ENCODE results near the gene BAG3.

GRCh38 chr10:119609516-119609915 is 41.7 kb upstream of the BAG3 start:
- TF ChIP-seq MAX (CRISPR knock-in tag; IDR thresholded peaks at IDR 0.05) (no peak), ZBTB40 (IDR thresholded peaks at IDR 0.05) (no peak), ZBTB40 (CRISPR knock-in tag; IDR thresholded peaks at IDR 0.05) (no peak), CTCF (IDR thresholded peaks at IDR 0.05 in 2 of 3, conservative IDR thresholded peaks at IDR 0.05 in 1 of 3; ENCODE audit: insufficient read depth in 2 of 3, low read depth in 1 of 3, low read length in 3 of 3) (no peak), PHB (CRISPR knock-in tag; IDR thresholded peaks at IDR 0.05) (no peak), ZNF121 (CRISPR knock-in tag; conservative IDR thresholded peaks at IDR 0.05) (no peak), TAF1 (IDR thresholded peaks at IDR 0.05; ENCODE audit: control insufficient read depth, extremely low read depth, insufficient read depth, low read length, severe bottlenecking) (no peak), TFAM (CRISPR knock-in tag; conservative IDR thresholded peaks at IDR 0.05) (no peak), PBX2 (CRISPR knock-in tag; IDR thresholded peaks at IDR 0.05; ENCODE audit: low read depth) (no peak), PBX2 (tag; conservative IDR thresholded peaks at IDR 0.05; ENCODE audit: low read depth) (no peak), TRIM28 (IDR thresholded peaks at IDR 0.05) (no peak), TSHZ1 (CRISPR knock-in tag; IDR thresholded peaks at IDR 0.05) (no peak), SLC30A9 (CRISPR knock-in tag; IDR thresholded peaks at IDR 0.05) (no peak), POLR2A (conservative IDR thresholded peaks at IDR 0.05) (no peak), MAZ (CRISPR knock-in tag; conservative IDR thresholded peaks at IDR 0.05 in 1 of 2, IDR thresholded peaks at IDR 0.05 in 1 of 2) (no peak)
